Karpas-422 (cell line): ENCODE results near the gene PROSER2. TPM values are rescaled to one million over a fixed set of nuclear protein-coding genes. Genes with fewer than 3 reads are reported as not detected.

Experiments
- DNase-seq: peaks from one replicate; pipeline ENCODE4 v3.0.0-alpha.2; 2015
- H2AFZ ChIP-seq: fragments of 200-600 bp; sonication (generic); 2 replicates; pipeline ENCODE4 v1.6.1; 2014; ENCODE audit warnings: antibody characterized with exemption, low read length, mixed read lengths
- H3K27ac ChIP-seq: fragments of 200-600 bp; sonication (generic); 2 replicates; pipeline ENCODE4 v1.5.1; 2014; ENCODE audit warnings: mild to moderate bottlenecking, low read length, moderate library complexity
- H3K27me3 ChIP-seq: fragments of 200-600 bp; sonication (generic); 2 replicates; pipeline ENCODE4 v1.6.1; 2014; ENCODE audit warnings: low read length, mixed read lengths
- H3K36me3 ChIP-seq: fragments of 200-600 bp; sonication (generic); 2 replicates; pipeline ENCODE4 v1.6.1; 2014; ENCODE audit warnings: low read length, mixed read lengths; ENCODE audit not compliant: insufficient read depth
- H3K4me1 ChIP-seq: fragments of 200-600 bp; sonication (generic); 2 replicates; pipeline ENCODE4 v1.6.1; 2014; ENCODE audit warnings: mild to moderate bottlenecking, low read length, mixed read lengths
- H3K4me2 ChIP-seq: fragments of 200-600 bp; sonication (generic); 2 replicates; pipeline ENCODE4 v1.6.1; 2014; ENCODE audit warnings: low read length, low read depth, mild to moderate bottlenecking; ENCODE audit not compliant: poor library complexity, severe bottlenecking
- H3K4me3 ChIP-seq: fragments of 200-600 bp; sonication (generic); 2 replicates; pipeline ENCODE4 v1.5.1; 2014; ENCODE audit warnings: mild to moderate bottlenecking, antibody characterized with exemption, low read length, mixed read lengths
- H3K79me2 ChIP-seq: fragments of 200-600 bp; sonication (generic); 2 replicates; pipeline ENCODE4 v1.6.1; 2014; ENCODE audit warnings: mild to moderate bottlenecking, low read length, mixed read lengths
- H3K9ac ChIP-seq: fragments of 200-600 bp; sonication (generic); 2 replicates; pipeline ENCODE4 v1.6.0; 2014; ENCODE audit warnings: low read length
- H3K9me2 ChIP-seq: fragments of 200-600 bp; sonication (generic), shearing (Covaris generic); replicated peaks from 2 replicates; pipeline ENCODE4 v1.6.0; 2014; ENCODE audit warnings: mild to moderate bottlenecking, low read length, moderate library complexity; ENCODE audit not compliant: insufficient read depth
- H3K9me3 ChIP-seq: fragments of 300-700, 200-600 bp; sonication (generic); 2 replicates; pipeline ENCODE4 v1.6.1; 2014; ENCODE audit warnings: low read length, mixed read lengths
- H4K20me1 ChIP-seq: fragments of 200-600 bp; sonication (generic); 2 replicates; pipeline ENCODE4 v1.6.1; 2014; ENCODE audit warnings: mild to moderate bottlenecking, antibody characterized with exemption, low read length, low read depth; ENCODE audit not compliant: insufficient read depth
- total RNA-seq: library from RNA; depleted of rRNA; stranded (reverse); fragments of >200 nt; shearing (Covaris generic); gene quantifications from 2 replicates; pipeline ENCODE4 v1.2.3, GENCODE V29; 2014; ENCODE audit warnings: low replicate concordance; rRNA removed

Gene PROSER2, protein sequence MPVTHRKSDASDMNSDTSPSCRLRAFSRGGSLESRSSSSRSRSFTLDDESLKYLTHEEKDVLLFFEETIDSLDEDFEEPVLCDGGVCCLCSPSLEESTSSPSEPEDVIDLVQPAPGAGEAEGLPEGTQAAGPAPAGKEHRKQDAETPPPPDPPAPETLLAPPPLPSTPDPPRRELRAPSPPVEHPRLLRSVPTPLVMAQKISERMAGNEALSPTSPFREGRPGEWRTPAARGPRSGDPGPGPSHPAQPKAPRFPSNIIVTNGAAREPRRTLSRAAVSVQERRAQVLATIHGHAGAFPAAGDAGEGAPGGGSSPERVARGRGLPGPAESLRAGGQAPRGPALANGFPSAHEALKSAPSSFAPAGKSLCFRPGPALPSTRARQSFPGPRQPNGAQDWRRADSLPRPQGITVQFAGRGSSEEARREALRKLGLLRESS
- total RNA-seq, result not detected in 2 replicates

DNA sequence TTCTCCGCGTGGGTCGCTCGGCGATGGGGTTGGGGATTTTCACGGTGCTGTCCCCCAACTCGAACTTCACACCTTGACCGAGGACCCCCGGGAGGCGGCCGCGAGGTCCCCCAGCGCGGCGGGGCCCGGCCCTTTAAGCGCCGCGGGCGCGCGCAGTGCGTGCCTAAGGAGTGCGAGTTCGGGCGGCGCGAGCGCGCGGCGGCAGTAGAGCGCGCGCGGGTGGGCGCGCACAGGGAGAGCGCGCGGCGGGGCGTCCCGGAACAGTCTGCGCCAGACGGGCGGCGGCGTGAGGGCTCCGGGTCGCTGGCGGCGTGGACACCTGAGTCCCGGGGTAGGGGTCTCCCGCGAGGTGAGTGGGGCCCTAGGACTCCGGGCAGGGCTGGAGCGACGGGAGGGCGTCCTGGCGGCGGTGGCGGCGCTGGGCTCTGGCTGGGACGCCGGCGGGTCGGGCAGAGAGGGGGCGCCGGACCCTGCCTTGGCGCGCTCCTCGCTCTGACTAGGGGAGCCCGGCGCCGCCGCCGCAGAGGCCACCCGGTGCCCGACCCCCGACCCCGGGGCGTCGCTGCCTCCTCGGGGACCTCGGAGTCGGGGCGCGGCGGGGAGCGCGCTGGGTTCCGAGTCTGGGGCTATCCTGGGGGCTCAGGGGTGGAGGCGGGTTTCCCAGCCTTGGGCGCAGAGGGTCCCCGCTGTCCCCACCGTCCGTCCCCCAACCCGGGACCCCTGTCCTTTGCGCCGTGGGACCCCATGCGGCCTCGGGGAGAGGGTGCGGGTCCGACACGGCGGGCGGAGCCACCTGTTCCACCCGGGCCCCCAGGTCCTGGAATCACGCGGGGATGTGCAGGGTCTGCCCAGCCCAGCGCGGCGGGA is at the start of gene PROSER2:
Gene PROSER2 (plus strand): TSS at position 235 of the 867 bp plus-strand sequence. CDS start 28,722 bp downstream, outside the sequence.
- H4K20me1 ChIP-seq, result no peaks in the 10 kb centered on the region
- no peaks in the 10 kb centered on the region for H3K9me3 ChIP-seq
- no peak within 1 kb of the TSS for H3K27ac ChIP-seq
- H3K4me2 ChIP-seq, result no peak within 1 kb of the TSS
- no peaks in the 10 kb centered on the region for H3K9me2 ChIP-seq
- no peak within 1 kb of the TSS for H2AFZ ChIP-seq
- H3K36me3 ChIP-seq, result no peaks in the 10 kb centered on the region
- no peak within 1 kb of the TSS for H3K4me3 ChIP-seq
- H3K4me1 ChIP-seq, result no peaks in the 10 kb centered on the region
- H3K9ac ChIP-seq, result no peak within 1 kb of the TSS
- no peaks in the 10 kb centered on the region for H3K27me3 ChIP-seq
- H3K79me2 ChIP-seq, result no peaks in the 10 kb centered on the region
- DNase-seq, result no peak

DNA sequence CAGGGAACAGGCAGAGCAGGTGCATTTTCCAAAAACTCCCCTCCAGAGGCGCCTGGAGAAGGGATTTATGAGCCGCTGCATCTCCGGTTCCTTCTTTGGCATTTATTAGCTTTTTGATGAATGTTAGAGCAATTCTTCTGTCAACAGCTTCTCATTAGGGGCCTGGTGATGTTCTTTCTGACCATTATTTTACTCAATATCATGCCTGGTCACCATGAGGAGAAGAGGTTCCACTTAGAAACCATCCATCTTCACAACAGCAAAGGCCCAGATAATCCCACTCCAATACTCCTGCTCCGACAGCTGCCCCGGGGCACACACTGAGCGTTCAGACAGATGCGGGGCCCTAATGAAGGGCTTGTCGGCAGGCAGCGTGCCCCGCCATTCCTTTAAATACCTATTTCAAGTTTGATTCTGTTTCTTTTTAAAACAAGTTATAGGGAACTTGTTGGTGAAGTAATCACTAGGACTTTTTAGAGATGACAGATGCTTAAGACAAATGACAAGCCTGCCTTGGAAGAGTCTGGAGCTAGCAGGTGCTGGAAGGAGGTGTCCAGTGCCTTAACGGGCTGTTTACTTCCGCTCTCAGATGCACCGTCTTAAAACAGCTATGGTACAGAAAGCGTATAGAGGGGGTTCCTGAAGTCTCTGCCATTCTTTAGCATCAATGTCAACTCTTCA is 49.3 kb upstream of the PROSER2 start:
- Histone ChIP-seq H4K20me1 (no peaks in the 10 kb centered on the region), H3K9me3 (no peaks in the 10 kb centered on the region), H3K9ac (no peak overlapping the region), H2AFZ (no peak overlapping the region), H3K4me1 (no peaks in the 10 kb centered on the region), H3K4me2 (no peak overlapping the region), H3K4me3 (no peak overlapping the region), H3K9me2 (no peaks in the 10 kb centered on the region), H3K27ac (no peak overlapping the region), H3K27me3 (no peaks in the 10 kb centered on the region), H3K36me3 (no peaks in the 10 kb centered on the region), H3K79me2 (no peaks in the 10 kb centered on the region)
- no peak for DNase-seq

DNA sequence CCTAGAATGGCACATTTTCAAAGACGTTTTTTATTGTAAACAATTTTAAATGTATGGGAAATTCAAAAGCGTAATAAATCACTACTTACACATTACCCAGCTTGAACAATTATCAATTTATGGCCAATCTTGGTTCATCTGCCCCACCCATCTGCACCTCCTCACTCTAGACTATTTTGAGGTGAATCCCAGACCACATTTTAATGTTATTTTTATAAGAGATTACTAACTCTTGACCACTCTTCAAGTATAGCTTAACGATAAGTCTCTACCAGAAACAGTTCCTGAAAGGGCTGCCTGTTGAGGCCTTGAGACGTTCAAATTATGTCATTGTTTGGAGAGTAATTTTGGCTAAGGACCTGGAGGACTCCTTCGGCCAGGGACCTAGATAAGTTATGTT is 47.7 kb upstream of the PROSER2 start:
- Histone ChIP-seq H3K27ac (no peak overlapping the region), H4K20me1 (no peaks in the 10 kb centered on the region), H3K4me2 (no peak overlapping the region), H3K9me2 (no peaks in the 10 kb centered on the region), H3K27me3 (no peaks in the 10 kb centered on the region), H3K9ac (no peak overlapping the region), H3K79me2 (no peaks in the 10 kb centered on the region), H2AFZ (no peak overlapping the region), H3K4me1 (no peaks in the 10 kb centered on the region), H3K36me3 (no peaks in the 10 kb centered on the region), H3K9me3 (no peaks in the 10 kb centered on the region), H3K4me3 (no peak overlapping the region)
- no peak for DNase-seq

DNA sequence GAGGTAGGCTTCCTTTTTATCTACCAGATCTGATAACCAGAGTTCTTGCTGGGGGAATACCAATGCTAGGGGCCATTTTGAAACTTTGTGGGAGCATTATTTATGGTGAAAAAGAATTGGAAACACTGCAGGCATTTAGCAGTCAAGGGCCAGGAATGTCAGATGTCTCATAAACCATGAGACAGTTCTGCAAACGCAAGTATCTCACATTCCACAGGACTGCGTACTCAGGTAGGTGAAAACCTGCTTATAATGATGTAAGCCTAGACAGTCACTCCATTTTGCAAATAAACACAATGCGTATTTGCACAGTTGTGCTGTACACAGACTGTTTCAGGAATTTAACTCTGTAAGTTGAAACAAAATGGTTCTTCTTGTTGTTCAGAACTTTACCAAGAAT is 47.1 kb upstream of the PROSER2 start:
- H4K20me1 ChIP-seq, result no peaks in the 10 kb centered on the region
- no peak overlapping the region for H3K27ac ChIP-seq

DNA sequence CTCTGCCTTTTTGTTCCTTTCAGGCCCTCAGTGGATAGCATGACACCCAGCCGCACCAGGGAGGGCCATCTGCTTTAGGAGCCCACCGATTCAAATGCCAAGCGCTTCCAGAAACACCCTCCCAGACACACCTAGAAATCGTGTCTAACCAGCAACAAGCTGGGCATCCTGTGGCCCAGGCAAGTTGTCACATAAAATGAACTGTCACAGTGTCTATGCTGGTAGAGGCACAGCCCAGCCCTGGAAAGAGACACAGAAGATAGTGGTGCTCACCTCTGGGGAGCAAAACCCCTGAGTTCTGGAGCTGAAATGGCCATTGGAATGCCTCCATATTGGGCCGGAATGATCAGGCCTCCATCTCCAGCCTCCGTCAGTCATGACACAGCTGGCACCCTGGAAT is 42.0 kb upstream of the PROSER2 start:
- Histone ChIP-seq H2AFZ (no peak overlapping the region), H3K27me3 (no peaks in the 10 kb centered on the region), H3K4me3 (no peak overlapping the region), H3K36me3 (no peaks in the 10 kb centered on the region), H3K9ac (no peak overlapping the region), H3K9me3 (no peaks in the 10 kb centered on the region), H3K4me2 (no peak overlapping the region), H3K9me2 (no peaks in the 10 kb centered on the region), H4K20me1 (no peaks in the 10 kb centered on the region), H3K79me2 (no peaks in the 10 kb centered on the region), H3K27ac (no peak overlapping the region), H3K4me1 (no peaks in the 10 kb centered on the region)
- DNase-seq, result no peak

More for the DNA sequence above, 47.1 kb upstream of the PROSER2 start:
- no peaks in the 10 kb centered on the region for H3K4me1 ChIP-seq
- no peak overlapping the region for H2AFZ ChIP-seq
- H3K36me3 ChIP-seq, result no peaks in the 10 kb centered on the region
- no peaks in the 10 kb centered on the region for H3K9me2 ChIP-seq
- no peak overlapping the region for H3K4me3 ChIP-seq
- no peak for DNase-seq
- no peak overlapping the region for H3K9ac ChIP-seq
- no peaks in the 10 kb centered on the region for H3K9me3 ChIP-seq
- H3K27me3 ChIP-seq, result no peaks in the 10 kb centered on the region
- H3K79me2 ChIP-seq, result no peaks in the 10 kb centered on the region
- H3K4me2 ChIP-seq, result no peak overlapping the region

DNA sequence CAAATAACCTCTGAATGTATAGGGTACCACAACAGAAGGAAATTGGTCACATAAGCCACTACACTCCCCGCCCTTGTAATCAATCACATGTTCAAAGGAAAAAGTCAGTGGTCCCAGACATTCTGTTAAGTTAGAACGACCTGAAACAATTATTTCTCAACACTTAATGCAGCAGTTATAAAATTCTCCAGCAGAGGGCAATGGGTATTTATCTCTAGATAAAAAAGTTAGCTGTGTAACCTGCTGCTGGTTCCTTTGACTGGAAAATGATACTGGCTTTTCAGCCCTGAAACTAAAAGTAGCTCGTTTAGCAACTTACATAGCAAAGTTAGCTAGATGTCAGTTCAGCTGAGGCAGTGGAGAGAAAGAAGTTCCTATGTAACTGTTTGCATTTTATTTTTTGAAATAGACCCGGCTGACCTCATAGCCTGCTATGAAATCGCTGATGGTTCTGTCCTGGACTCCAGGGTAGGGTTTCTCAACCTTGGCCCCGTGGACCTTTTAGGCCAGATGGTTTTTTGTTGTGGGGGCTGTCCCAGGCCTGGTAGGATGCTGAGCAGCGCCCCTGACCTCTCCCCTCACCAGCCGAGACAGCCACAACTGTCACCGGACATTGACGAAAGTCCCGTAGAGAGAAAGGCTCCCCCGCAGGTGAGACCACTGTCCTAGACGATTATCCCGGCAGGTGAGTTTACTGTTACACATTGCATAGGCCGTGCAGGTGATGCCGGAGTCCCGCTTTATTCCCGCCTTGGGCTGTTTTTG is 40.2 kb upstream of the PROSER2 start:
- Histone ChIP-seq H3K9me3 (no peaks in the 10 kb centered on the region), H2AFZ (no peak overlapping the region), H3K27me3 (no peaks in the 10 kb centered on the region), H3K36me3 (no peaks in the 10 kb centered on the region), H3K4me1 (no peaks in the 10 kb centered on the region), H3K4me3 (no peak overlapping the region), H3K27ac (no peak overlapping the region), H3K79me2 (no peaks in the 10 kb centered on the region), H3K9ac (no peak overlapping the region), H4K20me1 (no peaks in the 10 kb centered on the region), H3K9me2 (no peaks in the 10 kb centered on the region), H3K4me2 (no peak overlapping the region)
- peak; percentile 84 for DNase-seq

DNA sequence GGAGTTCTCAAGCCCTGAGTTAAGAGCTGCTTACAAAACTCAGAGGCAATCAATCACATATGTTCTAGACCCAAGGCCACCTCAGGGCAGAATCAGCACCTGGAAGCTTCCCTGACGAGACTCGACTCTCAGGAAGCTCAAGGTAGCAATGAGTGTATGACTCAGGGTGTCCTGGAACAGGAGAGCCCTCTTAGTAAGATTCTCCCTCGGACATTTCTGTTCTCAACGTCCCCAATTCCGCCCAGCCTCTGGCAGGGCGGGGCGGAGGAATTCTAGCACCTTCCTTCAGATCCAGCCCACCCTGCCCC is 39.6 kb upstream of the PROSER2 start:
- Histone ChIP-seq H4K20me1 (no peaks in the 10 kb centered on the region), H3K27ac (no peak overlapping the region), H2AFZ (no peak overlapping the region), H3K4me2 (no peak overlapping the region), H3K9me2 (no peaks in the 10 kb centered on the region), H3K27me3 (no peaks in the 10 kb centered on the region), H3K4me3 (no peak overlapping the region), H3K36me3 (no peaks in the 10 kb centered on the region), H3K9me3 (no peaks in the 10 kb centered on the region), H3K9ac (no peak overlapping the region), H3K79me2 (no peaks in the 10 kb centered on the region), H3K4me1 (no peaks in the 10 kb centered on the region)
- DNase-seq, result no peak
